ENCODE data around the gene MRPL34. TPM values are rescaled to one million over a fixed set of nuclear protein-coding genes. Genes with fewer than 3 reads are reported as not detected.
A peak's percentile ranks its signal among the peaks of the same experiment; 100 is the strongest.

Gene MRPL34
- 100 to 1,000 TPM; 145 to 369 (median 249) TPM for total RNA-seq

GRCh38 chr19:17305517-17306284 is at the start of gene MRPL34:
Gene MRPL34 (plus strand): TSS chr19:17305872. CDS start chr19:17305893, 21 bp downstream.
- H3K4me1 ChIP-seq: peaks cover 44 to 52% of the 10 kb centered on the region in 2 donors
- DNase-seq (peak; percentile 94 to 98), ATAC-seq (peak; percentile 69 to 72)
- H3K4me3 ChIP-seq: peak within 1 kb of the TSS; percentile 64 to 83 (median 72)
- H3K27me3 ChIP-seq: no peaks in the 10 kb centered on the region
- no peaks in the 10 kb centered on the region for H3K9me3 ChIP-seq
- intact Hi-C loops (cut with DNase I; ENCODE audit: low total_unique reads) (loop anchor here (1.0 kb wide), 3 partner anchors 38 to 230 kb away; partner anchors contain the start of genes BABAM1, HAUS8 and MYO9B), in situ Hi-C loops (cut with MboI; ENCODE audit: low sequenced_read_pairs in 4 of 4) (no loop called here)
- no peaks in the 10 kb centered on the region for H3K36me3 ChIP-seq
- TF ChIP-seq, protein P1, sequence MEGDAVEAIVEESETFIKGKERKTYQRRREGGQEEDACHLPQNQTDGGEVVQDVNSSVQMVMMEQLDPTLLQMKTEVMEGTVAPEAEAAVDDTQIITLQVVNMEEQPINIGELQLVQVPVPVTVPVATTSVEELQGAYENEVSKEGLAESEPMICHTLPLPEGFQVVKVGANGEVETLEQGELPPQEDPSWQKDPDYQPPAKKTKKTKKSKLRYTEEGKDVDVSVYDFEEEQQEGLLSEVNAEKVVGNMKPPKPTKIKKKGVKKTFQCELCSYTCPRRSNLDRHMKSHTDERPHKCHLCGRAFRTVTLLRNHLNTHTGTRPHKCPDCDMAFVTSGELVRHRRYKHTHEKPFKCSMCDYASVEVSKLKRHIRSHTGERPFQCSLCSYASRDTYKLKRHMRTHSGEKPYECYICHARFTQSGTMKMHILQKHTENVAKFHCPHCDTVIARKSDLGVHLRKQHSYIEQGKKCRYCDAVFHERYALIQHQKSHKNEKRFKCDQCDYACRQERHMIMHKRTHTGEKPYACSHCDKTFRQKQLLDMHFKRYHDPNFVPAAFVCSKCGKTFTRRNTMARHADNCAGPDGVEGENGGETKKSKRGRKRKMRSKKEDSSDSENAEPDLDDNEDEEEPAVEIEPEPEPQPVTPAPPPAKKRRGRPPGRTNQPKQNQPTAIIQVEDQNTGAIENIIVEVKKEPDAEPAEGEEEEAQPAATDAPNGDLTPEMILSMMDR (IDR thresholded peaks at IDR 0.05 in 4 of 5, conservative IDR thresholded peaks at IDR 0.05 in 1 of 5): peak; percentile 74 to 86 (median 82)
- TF ChIP-seq POLR2A (IDR thresholded peaks at IDR 0.05): peak; percentile 69 to 75
- peak within 1 kb of the TSS; percentile 92 to 94 (median 94) for H3K27ac ChIP-seq

GRCh38 chr19:17256130-17256529 is 49.5 kb upstream of the MRPL34 start:
- Histone ChIP-seq H3K4me3 (no peak overlapping the region), H3K27ac (no peak overlapping the region), H3K9me3 (no peaks in the 10 kb centered on the region), H3K4me1 (no peaks in the 10 kb centered on the region), H3K36me3 (no peaks in the 10 kb centered on the region), H3K27me3 (no peaks in the 10 kb centered on the region)
- no peak for ATAC-seq
- no peak for DNase-seq
- TF ChIP-seq, protein P1 (IDR thresholded peaks at IDR 0.05 in 4 of 5, conservative IDR thresholded peaks at IDR 0.05 in 1 of 5): no peak
- no peak for TF ChIP-seq POLR2A (IDR thresholded peaks at IDR 0.05)
- in situ Hi-C loops (cut with MboI; ENCODE audit: low sequenced_read_pairs in 4 of 4) (no loop called here), intact Hi-C loops (cut with DNase I; ENCODE audit: low total_unique reads) (no loop called here)

DNA sequence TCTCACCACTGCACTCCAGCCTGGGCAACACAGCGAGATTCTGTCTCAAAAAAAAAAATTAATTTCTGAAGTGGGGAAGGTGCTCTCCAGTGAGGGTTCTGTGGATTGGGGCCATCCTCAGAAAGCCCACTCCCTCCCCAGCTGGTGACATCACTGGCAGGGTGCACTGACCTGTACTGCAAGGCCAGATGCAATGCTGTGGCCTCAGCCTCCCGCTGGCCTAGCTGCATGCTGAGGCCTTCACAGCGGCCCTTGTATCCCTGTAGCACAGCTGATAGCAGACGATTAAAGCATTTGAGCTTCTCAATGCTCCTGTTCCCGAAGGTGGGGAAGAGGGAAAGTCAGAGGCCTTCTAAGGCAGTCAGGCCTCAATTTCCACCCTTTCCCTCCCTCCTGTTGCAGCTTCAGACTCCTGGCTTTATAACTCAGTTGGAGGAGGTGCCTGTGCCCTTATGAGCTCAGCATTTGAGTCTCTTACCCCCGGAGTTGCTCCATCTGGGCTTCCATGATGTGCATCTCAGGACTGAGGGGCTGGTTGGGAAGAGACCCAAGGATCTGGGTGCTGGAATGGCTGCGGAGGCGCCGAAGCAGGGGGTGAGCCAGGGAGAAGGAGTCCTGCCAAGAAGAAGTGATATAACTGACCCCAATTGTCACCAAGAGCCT is 46.4 kb upstream of the MRPL34 start:
- no peak overlapping the region for H3K27ac ChIP-seq
- no peak for ATAC-seq
- no peaks in the 10 kb centered on the region for H3K4me1 ChIP-seq
- H3K4me3 ChIP-seq: no peak overlapping the region
- no peaks in the 10 kb centered on the region for H3K27me3 ChIP-seq
- in situ Hi-C loops (cut with MboI; ENCODE audit: low sequenced_read_pairs in 4 of 4): no loop called here
- no peak for DNase-seq
- intact Hi-C loops (cut with DNase I; ENCODE audit: low total_unique reads): no loop called here
- no peaks in the 10 kb centered on the region for H3K9me3 ChIP-seq
- H3K36me3 ChIP-seq: no peaks in the 10 kb centered on the region
- TF ChIP-seq, protein P1 (IDR thresholded peaks at IDR 0.05 in 4 of 5, conservative IDR thresholded peaks at IDR 0.05 in 1 of 5): no peak
- TF ChIP-seq POLR2A (IDR thresholded peaks at IDR 0.05): no peak

GRCh38 chr19:17259934-17260333 is 45.7 kb upstream of the MRPL34 start:
- H3K27me3 ChIP-seq: no peaks in the 10 kb centered on the region
- in situ Hi-C loops (cut with MboI; ENCODE audit: low sequenced_read_pairs in 4 of 4) (no loop called here), intact Hi-C loops (cut with DNase I; ENCODE audit: low total_unique reads) (no loop called here)
- H3K4me1 ChIP-seq: no peaks in the 10 kb centered on the region
- H3K27ac ChIP-seq: no peak overlapping the region
- DNase-seq (no peak), ATAC-seq (no peak)
- H3K9me3 ChIP-seq: no peaks in the 10 kb centered on the region
- H3K4me3 ChIP-seq: no peak overlapping the region
- H3K36me3 ChIP-seq: no peaks in the 10 kb centered on the region
- TF ChIP-seq POLR2A (IDR thresholded peaks at IDR 0.05): no peak
- TF ChIP-seq, protein P1 (IDR thresholded peaks at IDR 0.05 in 4 of 5, conservative IDR thresholded peaks at IDR 0.05 in 1 of 5): no peak
